NCI-H460 (cell line): ENCODE data around the gene FAM20C. TPM values are rescaled to one million over a fixed set of nuclear protein-coding genes. Genes with fewer than 3 reads are reported as not detected.

Source experiments
- DNase-seq: peaks from one replicate; pipeline ENCODE4 v3.0.0-alpha.2; 2016; ENCODE audit warnings: low read depth; ENCODE audit errors: extremely low read depth
- polyA plus RNA-seq: library from polyadenylated mRNA; depleted of rRNA; stranded (reverse); fragments of >200 nt; gene quantifications from 2 replicates; pipeline ENCODE4 v1.2.3, GENCODE V29; 2014; cell fraction: nucleus; rRNA removed
- total RNA-seq: library from RNA; depleted of rRNA; stranded (reverse); fragments of >200 nt; shearing (Covaris generic); gene quantifications from 2 replicates; pipeline ENCODE4 v1.2.3, GENCODE V29; 2014; rRNA removed

FAM20C gene
- total RNA-seq, result 10.3 and 11.5 TPM in 2 replicates
- polyA plus RNA-seq, result 12.5 and 13.7 TPM in 2 replicates

- DNase-seq, result peak; percentile 66
Measured at GRCh38 chr7:191981-192649, at the start of gene FAM20C. Gene FAM20C (plus strand): TSS chr7:192571. CDS start chr7:193200, 629 bp downstream.

GRCh38 chr7:143145-143751 lies 49.1 kb upstream of the FAM20C start:
- no peak for DNase-seq

- DNase-seq, result no peak
Measured at GRCh38 chr7:143811-144453, 48.4 kb upstream of the FAM20C start.

GRCh38 chr7:144454-144826 lies 47.9 kb upstream of the FAM20C start:
- no peak for DNase-seq

GRCh38 chr7:145863-146262 lies 46.5 kb upstream of the FAM20C start:
- DNase-seq, result no peak

GRCh38 chr7:148543-148931 lies 43.8 kb upstream of the FAM20C start:
- DNase-seq, result no peak

GRCh38 chr7:148932-149790 lies 43.2 kb upstream of the FAM20C start:
- peak; percentile 97 for DNase-seq

- DNase-seq, result no peak
Measured at GRCh38 chr7:149791-150636, 42.4 kb upstream of the FAM20C start.

- no peak for DNase-seq
Measured at GRCh38 chr7:150811-151221, 41.6 kb upstream of the FAM20C start.

GRCh38 chr7:151346-152050 lies 40.9 kb upstream of the FAM20C start:
- DNase-seq, result no peak

GRCh38 chr7:152702-153391 lies 39.5 kb upstream of the FAM20C start:
- DNase-seq, result no peak

GRCh38 chr7:153604-154003 lies 38.8 kb upstream of the FAM20C start:
- no peak for DNase-seq

- DNase-seq, result no peak
Measured at GRCh38 chr7:154096-154799, 38.1 kb upstream of the FAM20C start.

GRCh38 chr7:155469-155900 lies 36.9 kb upstream of the FAM20C start:
- DNase-seq, result no peak

GRCh38 chr7:156111-157007 lies 36.0 kb upstream of the FAM20C start:
- DNase-seq, result no peak

GRCh38 chr7:157008-157310 lies 35.4 kb upstream of the FAM20C start:
- no peak for DNase-seq
